Activated T-helper 9 cell treated with anti-CD3 and anti-CD28 coated beads, Interleukin-2, amount 50 U/mL, for 16 hours (primary cell): Measurements from ENCODE around the gene HENMT1.
"Not testable (repeated sequence)": the region's sequence is repeated elsewhere in the genome, so short reads cannot be mapped to it uniquely, and the experiment has no call there.

Experiments
- DNase-seq: peaks from one replicate; pipeline ENCODE4 v3.0.0-alpha.2; 2020; ENCODE audit warnings: low read depth

The HENMT1 gene

DNA sequence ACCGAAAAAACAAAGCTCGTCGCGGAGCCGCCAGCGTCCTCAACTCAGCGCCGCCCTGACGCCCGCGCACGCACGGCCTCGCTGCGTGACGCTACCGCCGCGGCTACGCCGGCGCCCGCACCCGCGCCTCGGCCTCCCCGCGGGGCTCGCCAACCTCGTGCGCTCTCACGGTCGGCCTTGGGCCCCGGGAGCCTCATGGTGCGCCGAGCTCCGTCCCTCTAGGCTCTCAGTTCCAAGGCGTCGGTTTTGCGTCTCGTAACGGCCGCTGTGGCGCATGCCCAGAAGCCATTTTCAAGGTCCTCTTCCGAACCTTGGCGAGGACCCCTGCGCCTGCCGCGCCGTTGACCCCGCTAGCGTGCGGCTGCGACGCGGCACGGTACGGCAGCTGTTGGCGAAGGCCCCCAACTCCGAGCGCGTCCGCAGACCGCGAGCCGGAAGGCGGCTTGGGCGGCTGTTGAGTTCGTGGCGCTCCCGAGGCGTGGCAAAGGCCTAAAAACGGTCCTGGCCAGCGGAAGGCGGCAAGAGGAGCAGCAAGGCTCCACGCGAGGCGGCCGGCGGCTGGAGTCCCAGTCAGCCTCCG is at the start of gene HENMT1:
Gene HENMT1 (minus strand): TSS at position 64 of the 580 bp plus-strand sequence. CDS start 1,209 bp downstream, outside the sequence.
- DNase-seq: peak; percentile 71

DNA sequence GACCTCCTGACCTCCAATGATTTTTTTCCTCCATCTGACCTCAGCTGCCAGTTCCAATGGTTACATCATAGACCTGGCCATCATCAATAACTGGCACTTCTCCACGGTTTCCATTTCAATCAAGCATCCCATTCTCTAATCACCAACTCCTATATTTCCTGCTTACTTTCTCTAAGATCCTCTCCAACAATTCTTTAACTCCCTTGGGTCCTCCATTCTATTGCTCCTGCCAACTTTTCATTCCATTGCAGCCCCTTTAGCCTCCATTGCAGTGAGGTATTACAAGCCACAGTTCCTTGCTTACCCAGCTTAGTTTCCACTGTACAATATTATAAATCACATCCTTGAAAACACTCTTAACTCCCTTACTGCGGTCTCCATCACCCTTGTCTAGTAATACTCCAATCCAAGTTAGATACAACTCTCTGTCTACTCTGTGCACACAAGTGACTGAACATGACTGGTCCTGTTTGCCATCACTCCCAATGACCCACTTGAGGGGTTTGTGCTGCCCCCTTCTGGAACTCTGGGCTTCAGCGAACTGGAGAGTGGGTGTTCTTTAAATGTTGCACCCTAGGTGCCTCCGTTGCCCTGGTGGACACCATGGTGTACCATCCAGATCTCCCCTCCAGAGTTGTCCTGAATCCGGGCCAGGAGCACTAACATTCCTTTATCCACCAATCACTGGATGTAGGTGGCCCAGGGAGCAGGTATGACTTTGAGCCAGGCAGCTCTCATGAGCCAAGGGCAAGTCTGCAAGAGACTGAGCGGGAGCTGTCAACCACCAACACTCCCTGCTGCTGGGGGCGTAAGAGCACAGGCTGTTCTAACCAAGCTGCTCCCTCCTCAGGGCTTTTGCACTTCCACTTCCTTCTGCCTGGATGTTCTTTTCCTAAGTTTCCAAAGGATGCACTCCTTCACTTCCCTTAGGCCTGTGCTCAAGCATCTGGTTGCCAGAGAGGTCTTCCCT is 48.1 kb upstream of the HENMT1 start:
- DNase-seq: peak; percentile 41

DNA sequence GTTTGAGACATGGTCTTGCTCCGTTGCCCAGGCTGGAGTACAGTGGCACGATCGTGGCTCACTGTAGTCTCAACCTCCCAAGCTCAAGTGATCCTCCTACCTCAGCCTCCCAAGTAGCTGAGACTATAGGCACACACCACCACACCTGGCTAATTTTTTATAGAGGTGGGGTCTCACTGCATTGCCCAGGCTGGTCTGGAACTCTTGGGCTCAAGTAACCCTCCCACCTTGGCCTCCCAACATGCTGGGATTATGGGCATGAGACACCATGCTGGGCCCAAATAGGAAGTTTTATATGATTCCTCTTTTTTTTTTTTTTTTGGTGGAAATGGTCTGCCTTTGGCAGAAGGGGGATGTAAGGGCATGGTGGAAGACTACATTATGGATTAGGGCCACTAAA is 45.8 kb upstream of the HENMT1 start:
- no peak for DNase-seq

DNA sequence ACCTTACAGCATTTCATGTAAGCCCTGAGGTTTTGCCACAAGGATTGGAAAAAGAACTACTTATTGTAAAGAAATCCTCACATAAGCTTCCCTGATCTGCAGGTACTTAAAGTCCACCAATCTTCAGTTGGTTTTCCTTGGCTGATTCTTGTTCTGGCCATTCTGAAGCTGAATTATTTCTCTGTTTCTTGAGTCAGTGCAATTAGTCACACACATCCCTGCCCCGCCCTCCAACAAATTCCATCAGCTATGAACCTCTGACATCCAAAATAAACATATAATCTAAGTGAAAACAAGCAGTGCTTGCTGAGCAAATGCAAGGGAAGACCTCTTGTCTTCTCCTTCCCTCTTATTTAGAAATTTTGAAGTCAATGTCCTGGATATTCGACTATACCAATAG is 43.6 kb upstream of the HENMT1 start:
- DNase-seq: no peak

DNA sequence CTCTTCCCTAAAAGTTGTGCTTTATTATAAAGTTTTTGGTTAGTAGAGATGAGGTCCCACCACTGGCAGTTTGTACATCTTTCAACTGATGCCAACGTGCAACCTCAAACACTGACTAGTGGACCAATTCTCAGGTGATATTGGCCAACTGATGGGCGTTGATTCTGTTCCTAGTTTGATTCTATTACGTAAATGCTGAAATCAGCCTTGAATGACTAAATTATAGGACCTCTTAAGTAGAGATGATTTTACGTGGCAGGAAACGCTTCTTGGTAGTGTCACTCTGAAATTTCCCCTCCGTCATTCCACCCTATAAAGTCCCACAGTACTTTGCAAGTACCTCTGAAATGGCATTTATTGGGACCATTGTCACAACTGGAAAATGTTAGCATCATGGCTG is 43.0 kb upstream of the HENMT1 start:
- DNase-seq: no peak

DNA sequence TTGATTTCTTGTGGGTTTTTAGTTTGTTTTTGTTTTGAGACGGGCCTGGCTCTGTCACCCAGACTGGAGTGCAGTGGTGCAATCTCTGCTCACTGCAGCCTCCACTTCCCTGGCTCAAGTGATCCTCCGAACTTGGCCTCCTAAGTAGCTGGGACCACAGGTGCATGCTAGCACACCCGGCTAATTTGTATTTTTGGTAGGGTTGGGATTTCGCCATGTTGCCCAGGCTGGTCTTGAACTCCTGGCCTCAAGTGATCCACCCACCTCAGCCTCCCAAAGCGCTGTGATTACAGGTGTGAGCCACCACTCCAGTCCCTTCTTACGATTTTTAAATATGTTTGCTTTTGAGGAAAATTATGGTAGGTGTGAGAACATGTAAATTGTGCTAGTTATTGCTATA is 41.2 kb upstream of the HENMT1 start:
- not testable (repeated sequence) for DNase-seq

DNA sequence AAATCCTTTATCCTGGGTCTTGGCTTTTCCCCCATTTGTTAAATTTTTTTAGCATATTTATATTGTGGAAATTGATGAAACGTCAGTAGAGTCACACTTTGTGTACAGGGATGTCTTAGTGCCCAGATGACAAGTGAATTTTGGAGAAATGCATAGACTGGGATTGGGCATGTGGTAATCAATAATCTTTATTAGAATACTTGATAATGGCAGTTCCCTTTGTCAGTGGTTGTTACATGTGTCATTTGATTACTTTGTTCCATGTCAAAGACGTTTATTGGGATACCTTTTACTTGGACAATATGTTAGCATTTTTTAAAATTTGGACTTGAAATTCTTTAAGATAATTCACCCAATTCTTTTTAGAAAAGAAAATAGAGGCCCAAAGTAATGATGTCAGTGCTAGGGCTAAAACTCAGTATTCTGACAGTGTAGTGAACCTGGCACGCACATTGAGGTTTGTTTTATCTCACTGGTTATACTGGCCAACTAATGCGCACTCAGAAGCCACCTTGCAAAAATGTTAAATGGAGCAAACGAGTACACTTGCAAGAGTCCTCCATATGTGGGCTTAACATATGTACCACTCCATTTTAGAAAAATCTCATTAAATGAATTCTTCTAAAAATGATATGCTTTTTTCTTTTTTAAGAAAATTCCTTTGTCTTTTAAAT is 40.4 kb upstream of the HENMT1 start:
- DNase-seq: no peak

DNA sequence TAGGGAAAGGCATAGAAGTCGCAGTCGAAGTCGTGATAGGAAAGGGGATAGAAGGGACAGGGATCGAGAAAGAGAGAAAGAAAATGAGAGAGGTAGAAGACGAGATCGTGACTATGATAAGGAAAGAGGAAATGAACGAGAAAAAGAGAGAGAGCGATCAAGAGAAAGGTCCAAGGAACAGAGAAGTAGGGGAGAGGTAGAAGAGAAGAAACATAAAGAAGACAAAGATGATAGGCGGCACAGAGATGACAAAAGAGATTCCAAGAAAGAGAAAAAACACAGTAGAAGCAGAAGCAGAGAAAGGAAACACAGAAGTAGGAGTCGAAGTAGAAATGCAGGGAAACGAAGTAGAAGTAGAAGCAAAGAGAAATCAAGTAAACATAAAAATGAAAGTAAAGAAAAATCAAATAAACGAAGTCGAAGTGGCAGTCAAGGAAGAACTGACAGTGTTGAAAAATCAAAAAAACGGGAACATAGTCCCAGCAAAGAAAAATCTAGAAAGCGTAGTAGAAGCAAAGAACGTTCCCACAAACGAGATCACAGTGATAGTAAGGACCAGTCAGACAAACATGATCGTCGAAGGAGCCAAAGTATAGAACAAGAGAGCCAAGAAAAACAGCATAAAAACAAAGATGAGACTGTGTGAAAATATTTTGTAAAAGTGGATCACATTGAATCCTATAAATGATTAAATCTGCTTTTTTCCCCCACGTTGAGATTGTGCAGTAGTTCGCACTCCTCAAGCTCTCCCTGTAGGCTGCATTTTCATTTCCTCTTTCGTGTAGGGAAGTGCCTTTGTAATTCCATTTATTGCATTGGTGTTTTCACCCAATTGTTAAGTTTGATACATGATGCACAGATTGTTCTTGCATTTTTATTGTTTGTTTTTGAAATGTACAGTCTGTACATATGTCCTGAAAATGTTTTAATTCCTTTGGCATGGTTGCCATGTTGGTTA is 38.8 kb upstream of the HENMT1 start:
- DNase-seq: no peak

DNA sequence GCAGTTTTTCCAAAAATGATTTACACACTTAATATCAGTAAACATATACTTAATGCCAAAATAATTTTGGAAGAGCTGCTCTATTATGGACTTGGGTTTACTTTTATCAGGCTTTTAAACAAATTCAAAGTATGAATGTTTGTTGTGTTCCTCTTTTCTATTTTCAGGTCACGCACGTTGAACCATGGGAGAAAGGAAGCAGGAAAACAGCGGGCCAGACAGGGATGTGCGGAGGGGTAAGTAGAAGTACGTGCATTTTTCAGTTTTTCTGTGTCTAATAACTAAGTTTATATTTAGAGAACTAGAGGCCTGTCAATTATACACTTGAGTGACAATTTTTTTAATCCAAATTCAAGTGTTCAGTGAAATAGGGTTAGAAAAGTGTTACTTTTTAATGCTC is 34.6 kb upstream of the HENMT1 start:
- DNase-seq: no peak

DNA sequence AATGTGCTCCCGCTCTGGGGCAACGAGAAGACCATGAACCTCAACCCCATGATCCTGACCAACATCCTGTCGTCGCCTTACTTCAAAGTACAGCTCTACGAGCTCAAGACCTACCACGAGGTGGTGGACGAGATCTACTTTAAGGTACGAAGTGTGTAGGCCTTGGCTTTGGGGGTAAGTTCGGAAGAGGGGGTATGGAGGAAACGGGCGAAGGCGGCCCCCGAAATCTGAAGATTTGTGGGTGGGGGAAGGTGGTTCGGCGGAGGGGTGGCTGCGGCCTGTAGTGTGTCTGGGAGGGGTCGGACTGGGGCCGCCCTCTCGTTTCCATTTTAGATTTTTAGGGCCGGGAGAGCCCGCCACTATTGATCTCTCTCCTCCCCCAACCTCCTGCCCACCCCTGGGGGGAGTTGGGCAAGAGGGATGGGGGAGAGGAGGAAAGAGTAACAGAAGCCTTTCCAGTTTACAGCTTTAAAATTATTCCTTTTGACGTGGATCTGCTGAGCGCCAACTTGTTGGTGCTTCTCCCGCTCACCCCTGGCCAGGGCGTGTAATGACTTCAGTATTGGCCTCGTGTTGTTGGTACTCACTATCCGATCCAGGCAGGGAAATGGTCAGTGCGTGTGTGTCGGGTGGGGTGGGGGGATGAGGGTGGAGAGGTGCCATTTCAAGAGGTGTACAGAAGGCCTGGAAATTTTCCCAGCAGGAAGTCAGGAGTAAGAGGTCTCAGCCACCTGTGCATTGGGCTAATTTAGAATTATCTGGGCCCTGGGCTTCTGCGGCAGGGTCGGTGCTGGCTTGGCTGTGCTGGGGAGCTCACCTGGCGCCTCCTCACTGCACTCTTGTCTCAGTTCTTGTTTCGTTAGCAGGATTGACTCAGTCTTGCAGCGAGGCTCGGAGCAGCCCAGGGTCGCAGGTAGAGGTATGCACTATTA is 32.1 kb upstream of the HENMT1 start:
- DNase-seq: peak; percentile 28

DNA sequence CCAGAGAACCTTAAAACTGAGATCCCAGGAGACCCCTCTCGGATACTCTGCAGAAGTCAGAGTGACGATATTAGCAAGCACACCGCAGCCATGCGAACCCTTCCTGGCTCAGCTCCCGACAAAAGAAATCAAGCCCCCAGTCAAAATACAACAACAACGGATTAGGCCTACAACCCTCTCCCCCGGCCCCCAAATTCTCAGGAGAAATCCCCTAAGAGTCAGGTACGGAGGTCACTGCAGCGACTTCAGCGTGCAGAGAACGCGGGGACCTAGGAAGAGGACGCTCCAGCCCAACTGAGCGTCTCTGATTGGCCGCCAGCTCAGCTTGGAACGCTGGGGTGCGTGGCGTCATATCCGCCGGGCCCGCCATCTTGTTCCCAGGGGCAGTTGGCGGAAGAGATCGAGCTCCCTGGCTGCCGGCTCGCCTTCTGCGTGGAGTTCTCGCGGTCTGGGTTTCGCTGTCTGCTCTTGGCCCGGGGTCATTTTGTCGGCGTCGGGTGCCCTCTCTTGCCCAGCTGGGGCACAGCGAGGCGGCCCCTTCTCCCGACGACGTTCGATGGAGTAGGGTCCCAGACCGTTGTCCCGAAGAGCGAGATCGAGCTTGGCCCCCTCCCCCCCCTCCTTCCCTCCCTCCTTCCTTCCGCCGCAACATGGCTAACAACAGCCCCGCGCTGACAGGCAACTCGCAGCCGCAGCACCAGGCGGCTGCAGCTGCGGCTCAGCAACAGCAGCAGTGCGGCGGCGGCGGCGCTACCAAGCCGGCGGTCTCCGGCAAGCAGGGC is 31.2 kb upstream of the HENMT1 start, which contains the start of gene PRPF38B:
Gene PRPF38B (plus strand): TSS at position 369 of the 782 bp plus-strand sequence. CDS start 282 bp downstream, at position 651.
- peak; percentile 90 for DNase-seq

DNA sequence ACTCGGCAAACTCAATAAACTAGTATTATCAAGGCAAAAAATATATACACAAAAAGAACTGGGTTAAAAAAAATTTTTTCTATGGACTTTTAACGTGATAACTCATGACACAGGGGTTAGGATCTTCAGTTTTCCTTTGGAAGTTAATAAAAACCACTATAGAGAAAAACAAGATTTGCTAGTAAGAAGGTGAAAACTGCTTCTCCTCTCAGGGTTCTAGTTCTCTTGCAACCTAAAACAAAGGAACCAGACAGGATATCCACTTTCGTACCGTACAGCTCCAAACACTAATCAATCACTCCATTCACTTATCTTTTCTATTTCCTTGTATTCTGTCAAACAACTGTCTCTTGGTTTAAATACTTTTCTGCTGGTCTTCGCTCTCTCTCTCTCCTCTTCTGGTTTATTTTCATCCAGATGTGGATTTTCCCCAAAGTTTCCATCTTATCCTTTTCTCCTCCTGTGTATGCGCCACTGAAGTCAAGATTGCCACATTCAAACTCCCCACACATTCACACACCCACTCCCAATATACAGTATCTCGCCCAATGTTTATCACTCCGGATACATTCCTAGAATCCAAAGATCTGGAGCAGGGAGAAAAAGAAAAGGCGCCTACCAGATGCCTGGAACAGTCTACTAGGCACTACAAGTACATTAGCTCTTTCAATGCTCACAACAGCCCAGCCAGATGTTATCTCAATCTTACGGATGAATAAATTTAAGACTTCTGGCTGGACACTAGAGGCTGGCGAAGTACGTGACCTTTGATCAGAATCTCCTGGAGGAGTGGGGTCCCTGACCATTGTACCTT is 30.4 kb upstream of the HENMT1 start:
- DNase-seq: no peak

DNA sequence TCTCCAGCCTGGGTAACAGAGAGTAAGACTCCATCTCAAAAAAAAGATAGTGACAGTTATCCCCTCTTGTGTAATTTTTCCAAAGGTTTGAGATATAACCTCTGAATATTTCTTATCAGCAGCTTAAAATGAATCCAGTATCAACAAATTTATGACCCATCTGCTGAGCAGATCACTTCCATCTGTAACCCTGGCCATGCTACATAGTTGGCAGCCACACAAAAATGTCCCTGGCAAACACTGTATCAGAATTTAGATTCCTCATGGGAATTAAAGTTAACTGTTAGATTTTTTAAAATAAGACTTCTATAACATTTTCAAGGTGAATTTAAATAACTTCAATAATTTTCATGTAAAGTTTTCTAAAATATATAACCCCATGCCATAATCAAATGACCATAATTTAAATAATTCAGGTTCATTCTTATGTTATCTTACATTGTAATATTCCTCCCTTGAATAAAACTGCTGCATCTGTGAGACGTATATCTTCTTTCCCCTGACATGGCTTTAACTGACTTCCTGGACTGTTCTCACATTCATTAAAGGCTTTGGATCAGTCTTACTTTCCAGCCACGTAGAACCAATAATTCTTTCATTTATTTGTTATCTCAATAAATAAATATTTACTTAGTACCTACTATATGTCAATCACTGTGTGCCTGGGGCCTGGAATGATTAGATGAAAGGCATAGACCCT is 25.9 kb upstream of the HENMT1 start:
- no peak for DNase-seq

DNA sequence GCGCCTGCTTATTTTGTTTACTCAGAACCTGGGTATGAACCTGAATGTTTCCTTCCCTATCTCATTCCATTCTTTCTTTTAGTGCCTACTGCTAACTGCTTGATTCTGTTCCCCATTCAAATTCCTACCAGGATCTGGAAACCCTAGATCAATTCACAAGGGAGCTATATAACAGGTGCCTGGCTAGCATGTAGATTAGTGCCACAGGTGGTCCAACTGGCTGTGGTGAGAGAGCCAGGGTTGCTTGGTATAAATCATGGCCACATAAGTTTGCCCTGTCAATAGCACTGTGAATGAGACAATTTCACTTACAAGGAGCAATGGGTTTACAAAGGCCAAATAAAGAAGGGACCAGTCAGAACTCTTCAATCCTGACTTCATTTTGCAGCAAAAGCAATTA is 24.6 kb upstream of the HENMT1 start:
- DNase-seq: no peak

DNA sequence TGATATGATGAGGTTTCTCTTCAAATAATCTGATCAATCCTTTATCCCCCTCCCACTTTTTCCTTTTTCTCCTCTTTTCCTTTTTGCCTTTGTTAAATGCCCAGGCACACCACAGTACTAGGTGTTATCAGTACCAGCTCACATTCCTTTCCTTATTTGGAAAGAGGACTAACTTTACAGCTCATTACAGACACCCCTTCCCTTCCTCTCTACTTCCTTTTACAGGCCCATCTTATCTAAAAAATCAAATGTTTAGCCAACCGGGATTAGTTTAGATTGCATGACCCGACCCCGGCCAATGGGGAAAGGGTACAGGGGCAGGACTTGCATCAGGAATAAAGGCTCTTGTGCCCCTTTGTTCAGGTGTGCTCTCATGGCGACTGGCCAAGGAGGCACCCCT is 20.8 kb upstream of the HENMT1 start:
- DNase-seq: not testable (repeated sequence)

DNA sequence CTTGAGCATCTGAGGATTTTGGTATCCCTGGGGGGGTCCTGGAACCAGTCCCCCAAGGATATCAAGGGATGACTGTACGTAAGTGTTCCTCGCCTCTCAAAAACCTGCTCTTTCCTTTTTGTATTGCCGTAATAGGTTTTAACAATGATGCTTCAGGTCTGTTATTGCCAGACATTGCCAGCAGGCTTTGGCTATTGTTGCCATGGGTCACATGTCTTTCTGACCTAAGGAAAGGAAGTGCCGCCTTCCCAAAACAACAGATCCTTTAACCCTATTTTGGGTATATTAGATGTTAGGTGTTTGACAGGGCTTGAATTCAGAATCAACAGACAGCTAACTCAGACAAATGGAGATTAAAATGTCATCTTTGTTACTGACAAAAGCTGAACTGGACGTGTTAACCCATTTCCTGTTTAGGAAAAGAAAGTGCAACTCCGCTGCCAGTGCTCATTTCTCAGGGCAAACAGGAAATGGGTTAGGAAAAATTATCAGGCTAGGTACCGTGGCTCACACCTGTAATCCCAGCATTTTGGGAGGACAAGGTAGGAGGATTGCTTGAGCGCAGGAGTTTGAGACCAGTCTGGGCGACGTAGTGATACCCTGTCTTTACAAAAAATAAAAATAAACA is 18.8 kb upstream of the HENMT1 start:
- no peak for DNase-seq

DNA sequence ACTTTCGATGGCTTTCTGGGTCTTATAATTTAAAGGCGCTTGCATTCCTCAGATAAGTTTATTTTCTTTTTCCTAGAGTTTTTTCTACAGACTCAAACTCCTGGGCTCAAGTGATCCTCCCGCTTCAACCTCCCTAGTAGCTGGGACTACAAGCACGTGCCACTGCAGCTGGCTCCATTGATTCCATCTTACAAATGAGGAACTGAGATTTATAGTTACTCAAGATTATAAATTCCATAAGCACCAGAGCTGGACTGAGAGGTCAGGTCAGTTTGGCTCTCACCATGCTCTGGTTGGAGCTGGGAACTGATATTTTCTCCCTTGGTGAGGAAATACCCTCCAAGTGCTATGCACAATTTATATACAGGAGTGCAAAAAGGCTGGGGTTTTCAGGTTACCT is 17.8 kb upstream of the HENMT1 start:
- DNase-seq: no peak

DNA sequence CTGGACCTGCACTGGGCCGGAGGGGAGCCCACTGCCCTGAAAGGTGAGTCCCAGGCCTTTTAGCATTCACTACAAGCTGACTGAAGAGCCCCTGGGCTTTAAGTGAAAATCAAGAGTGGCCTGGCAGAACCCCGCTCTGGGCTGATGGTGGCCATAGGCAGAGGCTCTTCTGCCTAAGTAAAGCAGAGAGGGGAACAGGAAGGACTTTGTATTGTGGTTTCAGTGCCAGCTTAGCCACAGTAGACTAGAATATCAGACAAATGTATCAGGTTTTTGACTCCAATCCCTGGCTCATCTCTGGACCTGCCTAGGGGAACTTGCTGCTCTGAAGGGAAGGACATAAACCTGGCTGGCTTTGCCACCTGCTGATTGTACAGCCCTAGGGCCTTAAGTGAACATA is 10.2 kb upstream of the HENMT1 start:
- DNase-seq: no peak
